WERI-Rb-1 (cell line): ENCODE results near the gene MRTFA.
A peak's percentile ranks its signal among the peaks of the same experiment; 100 is the strongest.

Experiments
- DNase-seq: peaks from one replicate; pipeline ENCODE4 v3.0.0-alpha.2; 2020
- H3K27ac ChIP-seq: fragments of 250-450 bp; sonication (Bioruptor Pico); 2 replicates; pipeline ENCODE4 v1.5.1; 2020; ENCODE audit warnings: mild to moderate bottlenecking, moderate library complexity
- H3K27me3 ChIP-seq: fragments of 250-450 bp; sonication (Bioruptor Pico); 2 replicates; pipeline ENCODE4 v1.5.1; 2021; ENCODE audit warnings: mild to moderate bottlenecking, low read depth, moderate library complexity; ENCODE audit not compliant: insufficient read depth, severe bottlenecking
- H3K36me3 ChIP-seq: fragments of 250-450 bp; sonication (Bioruptor Pico); 2 replicates; pipeline ENCODE4 v1.5.1; 2020; ENCODE audit warnings: mild to moderate bottlenecking, moderate library complexity
- H3K4me3 ChIP-seq: 2 replicates; pipeline ENCODE4 v1.5.1; 2011; ENCODE audit warnings: low read depth, mild to moderate bottlenecking, control low read depth, low read length
- H3K9me3 ChIP-seq: fragments of 250-450 bp; sonication (Bioruptor Pico); 2 replicates; pipeline ENCODE4 v1.5.1; 2021; ENCODE audit warnings: mild to moderate bottlenecking, moderate library complexity; ENCODE audit not compliant: severe bottlenecking
- TF ChIP-seq, protein P1 (sequence below): IDR thresholded peaks from 2 replicates; pipeline ENCODE4 v1.5.1; 2011; ENCODE audit warnings: low read depth, mild to moderate bottlenecking, control low read depth, inconsistent platforms, low read length

The MRTFA gene

DNA sequence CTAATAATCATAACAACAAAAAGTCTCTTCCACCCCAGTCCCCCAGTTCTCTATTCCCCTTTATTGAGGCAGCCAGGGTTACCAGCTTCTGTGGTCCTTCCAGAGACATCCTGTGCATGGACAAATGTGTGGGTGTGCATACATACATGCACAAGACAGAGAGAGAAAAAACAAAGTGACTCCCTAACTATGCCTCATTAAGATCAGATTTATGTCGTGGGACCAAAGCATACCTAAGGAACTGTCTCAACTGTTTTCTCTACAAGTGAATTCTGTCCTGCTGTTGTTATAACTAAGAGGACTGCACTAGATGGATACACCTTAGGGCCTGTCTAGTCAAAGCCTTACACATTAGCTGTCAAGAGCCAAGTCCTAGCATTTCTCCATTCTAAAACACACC is 106.7 kb downstream of the MRTFA start:
- no peak for DNase-seq
- TF ChIP-seq, protein P1, sequence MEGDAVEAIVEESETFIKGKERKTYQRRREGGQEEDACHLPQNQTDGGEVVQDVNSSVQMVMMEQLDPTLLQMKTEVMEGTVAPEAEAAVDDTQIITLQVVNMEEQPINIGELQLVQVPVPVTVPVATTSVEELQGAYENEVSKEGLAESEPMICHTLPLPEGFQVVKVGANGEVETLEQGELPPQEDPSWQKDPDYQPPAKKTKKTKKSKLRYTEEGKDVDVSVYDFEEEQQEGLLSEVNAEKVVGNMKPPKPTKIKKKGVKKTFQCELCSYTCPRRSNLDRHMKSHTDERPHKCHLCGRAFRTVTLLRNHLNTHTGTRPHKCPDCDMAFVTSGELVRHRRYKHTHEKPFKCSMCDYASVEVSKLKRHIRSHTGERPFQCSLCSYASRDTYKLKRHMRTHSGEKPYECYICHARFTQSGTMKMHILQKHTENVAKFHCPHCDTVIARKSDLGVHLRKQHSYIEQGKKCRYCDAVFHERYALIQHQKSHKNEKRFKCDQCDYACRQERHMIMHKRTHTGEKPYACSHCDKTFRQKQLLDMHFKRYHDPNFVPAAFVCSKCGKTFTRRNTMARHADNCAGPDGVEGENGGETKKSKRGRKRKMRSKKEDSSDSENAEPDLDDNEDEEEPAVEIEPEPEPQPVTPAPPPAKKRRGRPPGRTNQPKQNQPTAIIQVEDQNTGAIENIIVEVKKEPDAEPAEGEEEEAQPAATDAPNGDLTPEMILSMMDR: no peak
- no peaks in the 10 kb centered on the region for H3K27me3 ChIP-seq
- H3K4me3 ChIP-seq: no peak overlapping the region
- no peaks in the 10 kb centered on the region for H3K9me3 ChIP-seq
- H3K36me3 ChIP-seq: no peaks in the 10 kb centered on the region
- H3K27ac ChIP-seq: no peak overlapping the region

DNA sequence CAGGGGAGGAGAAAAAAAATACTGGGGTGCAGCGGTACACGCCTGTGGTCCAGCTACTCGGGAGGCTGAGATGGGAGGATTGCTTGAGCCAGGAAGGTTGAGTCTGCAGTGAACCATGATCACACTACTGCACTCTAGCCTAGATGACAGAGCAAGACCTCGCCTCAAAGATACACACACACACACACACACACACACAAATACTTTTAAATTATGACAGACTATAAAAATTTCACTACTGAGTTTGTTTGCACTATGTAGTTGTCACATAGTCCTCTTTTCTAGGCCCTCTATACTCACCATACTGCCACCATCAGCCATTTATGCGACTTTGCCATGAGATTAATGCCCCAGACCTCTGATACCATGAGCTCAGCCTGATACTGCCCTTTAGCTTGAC is 109.6 kb downstream of the MRTFA start:
- no peaks in the 10 kb centered on the region for H3K36me3 ChIP-seq
- H3K27ac ChIP-seq: no peak overlapping the region
- no peaks in the 10 kb centered on the region for H3K27me3 ChIP-seq
- H3K9me3 ChIP-seq: no peaks in the 10 kb centered on the region
- no peak for DNase-seq
- TF ChIP-seq, protein P1: no peak
- no peak overlapping the region for H3K4me3 ChIP-seq

DNA sequence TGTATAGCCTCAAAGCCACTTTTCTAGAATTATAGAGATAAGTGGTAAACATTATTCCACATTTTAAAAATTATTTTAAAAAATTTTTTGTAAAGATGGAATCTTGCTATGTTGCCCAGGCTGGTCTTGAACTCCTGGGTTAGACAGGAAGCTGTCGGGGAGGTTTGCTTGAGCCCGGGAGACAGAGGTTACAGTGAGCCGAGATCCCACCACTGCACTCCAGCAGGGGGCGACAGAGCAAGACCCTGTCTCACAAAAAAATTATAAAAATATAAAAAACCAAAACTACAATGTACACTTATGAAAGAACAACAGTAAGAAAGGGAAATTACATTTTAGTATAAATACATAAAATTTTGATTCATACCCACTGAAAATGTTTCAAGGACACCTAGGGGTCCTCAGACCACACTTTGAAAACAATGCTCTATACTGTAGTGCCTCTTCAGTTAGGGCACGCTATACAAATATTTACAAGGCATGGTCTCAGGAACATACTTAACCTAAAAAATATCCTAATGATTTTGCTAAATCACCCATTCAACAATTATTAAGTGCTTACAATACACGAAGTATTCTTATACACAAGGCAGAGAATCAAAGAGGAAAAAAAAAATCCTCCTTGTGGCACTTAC is 111.2 kb downstream of the MRTFA start:
- no peaks in the 10 kb centered on the region for H3K9me3 ChIP-seq
- H3K27me3 ChIP-seq: no peaks in the 10 kb centered on the region
- H3K27ac ChIP-seq: no peak overlapping the region
- H3K36me3 ChIP-seq: no peaks in the 10 kb centered on the region
- peak; percentile 60 for DNase-seq
- no peak overlapping the region for H3K4me3 ChIP-seq
- TF ChIP-seq, protein P1: peak; percentile 59

DNA sequence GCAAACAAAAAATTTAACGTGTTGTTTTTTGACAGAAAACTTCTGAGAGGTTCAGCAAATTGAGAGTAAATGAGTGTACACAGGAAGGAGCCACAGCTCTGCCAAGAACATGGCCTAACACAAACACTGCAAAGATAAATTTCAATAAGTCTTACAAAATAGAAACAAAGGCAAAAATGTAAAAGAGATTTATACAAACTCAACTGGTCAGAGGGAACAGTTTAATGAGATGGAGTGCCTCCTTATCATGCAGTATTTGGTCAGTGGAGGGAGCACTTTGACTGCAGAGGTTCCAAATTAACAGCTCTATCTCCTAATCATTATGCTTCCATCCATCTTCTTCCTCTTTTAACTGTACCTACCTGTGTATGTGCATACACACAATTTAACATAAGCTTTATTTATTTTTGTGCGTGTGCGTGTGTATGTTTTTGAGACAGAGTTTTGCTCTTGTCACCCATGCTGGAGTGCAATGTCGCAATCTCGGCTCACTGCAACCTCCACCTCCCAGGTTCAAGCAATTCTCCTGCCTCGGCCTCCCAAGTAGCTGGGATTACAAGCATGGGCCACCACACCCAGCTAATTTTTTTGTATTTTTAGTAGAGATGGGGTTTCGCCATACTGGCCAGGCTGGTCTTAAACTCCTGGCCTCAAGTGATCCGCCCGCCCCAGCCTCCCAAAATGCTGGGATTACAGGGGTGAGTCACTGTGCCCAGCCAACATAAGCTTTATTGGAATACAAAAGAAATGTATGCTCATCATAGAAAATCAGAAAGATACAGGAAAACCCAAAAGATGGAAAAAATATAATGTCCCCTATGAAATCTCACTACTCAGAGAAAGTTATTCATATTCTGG is 111.9 kb downstream of the MRTFA start:
- Histone ChIP-seq H3K27ac (no peak overlapping the region), H3K4me3 (no peak overlapping the region), H3K36me3 (no peaks in the 10 kb centered on the region), H3K27me3 (no peaks in the 10 kb centered on the region), H3K9me3 (no peaks in the 10 kb centered on the region)
- TF ChIP-seq, protein P1: peak; percentile 27; the same call in 1 of the 2 replicates
- no peak for DNase-seq

DNA sequence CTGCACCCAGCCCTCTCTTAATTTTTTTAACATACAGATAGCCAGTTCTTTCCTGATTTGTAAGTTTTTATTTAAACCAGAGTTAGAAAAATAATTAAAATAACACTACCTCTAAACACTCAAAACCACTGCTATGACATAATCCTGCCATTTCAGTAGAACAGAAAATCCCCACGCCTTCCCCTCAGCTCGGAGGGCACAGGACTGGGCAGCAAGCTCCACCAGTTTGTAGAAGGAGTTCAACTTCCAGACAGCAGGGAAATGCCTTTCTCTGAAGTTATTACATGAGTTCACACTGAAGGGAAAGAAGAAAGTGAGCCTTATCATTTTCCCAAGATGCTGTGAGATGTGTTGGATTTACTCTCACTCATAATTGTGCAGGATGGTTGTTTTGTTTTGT is 114.4 kb downstream of the MRTFA start:
- DNase-seq: no peak
- Histone ChIP-seq H3K27ac (no peak overlapping the region), H3K9me3 (no peaks in the 10 kb centered on the region), H3K36me3 (no peaks in the 10 kb centered on the region), H3K27me3 (no peaks in the 10 kb centered on the region), H3K4me3 (no peak overlapping the region)
- TF ChIP-seq, protein P1: no peak
